OCI-LY3 (cell line): ENCODE measurements around the gene OR5P2.

Source experiments
- CTCF ChIP-seq: fragments of 200-600, 300-600 bp; sonication (generic); IDR thresholded peaks from 2 replicates; pipeline ENCODE4 v1.5.1; 2014; ENCODE audit warnings: antibody characterized with exemption, low read length, low read depth
- EZH2phosphoT487 ChIP-seq: fragments of 200-600 bp; shearing (Covaris generic); IDR thresholded peaks from 2 replicates; pipeline ENCODE4 v1.6.1; 2018; ENCODE audit warnings: antibody characterized with exemption, mixed run types, low read depth

GRCh38 chr11:7749456-7749855 is 47.3 kb downstream of the OR5P2 start:
- TF ChIP-seq CTCF (no peak), EZH2phosphoT487 (no peak)
